PC-3 (cell line): Measurements from ENCODE around the gene SPOUT1. TPM values are rescaled to one million over a fixed set of nuclear protein-coding genes. Genes with fewer than 3 reads are reported as not detected.
"Not testable (repeated sequence)": the region's sequence is repeated elsewhere in the genome, so short reads cannot be mapped to it uniquely, and the experiment has no call there.

Experiments used
- ATAC-seq: fragments of 200-7000 bp; cut with Tn5 transposase; 2 replicates; pipeline ENCODE4 v1.9.1; 2020; ENCODE audit warnings: mild to moderate bottlenecking, moderate library complexity
- BruUV-seq: library from RNA; stranded (reverse); fragments of 400-500 nt; replicated peaks from 2 replicates; lab custom pipeline; 2021; lab: Mats Ljungman, UMichigan
- CTCF ChIA-PET: fragments of 300-600 bp; sonication (Branson Sonifier 250); formaldehyde crosslinking; loops from one replicate; lab custom pipeline; 2022; ENCODE audit warnings: antibody characterized with exemption; lab: Charles Lee
- POLR2A ChIA-PET: fragments of 300-600 bp; sonication (Branson Sonifier 250); formaldehyde crosslinking; loops from one replicate; lab custom pipeline; 2022; ENCODE audit warnings: antibody characterized with exemption; ENCODE audit not compliant: unreplicated experiment; lab: Charles Lee
- DNase-seq: peaks from one replicate; pipeline ENCODE4 v3.0.0-alpha.2; 2015
- H2AFZ ChIP-seq: fragments of 300-600 bp; sonication (generic); 2 replicates; pipeline ENCODE4 v1.6.0; 2016; ENCODE audit warnings: antibody characterized with exemption, low read length
- H3F3A ChIP-seq: fragments of 300-600 bp; sonication (generic); one replicate; pipeline ENCODE4 v1.6.0; 2017; ENCODE audit warnings: antibody characterized with exemption, low read length, control low read depth, mild to moderate bottlenecking; ENCODE audit not compliant: unreplicated experiment
- H3K27ac ChIP-seq: fragments of 300-600 bp; sonication (generic); 2 replicates; pipeline ENCODE4 v1.5.1; 2016; ENCODE audit warnings: mild to moderate bottlenecking, low read length
- H3K27me3 ChIP-seq: fragments of 300-600 bp; sonication (generic); 2 replicates; pipeline ENCODE4 v1.6.1; 2016; ENCODE audit warnings: low read length, mixed read lengths
- H3K36me3 ChIP-seq: fragments of 300-600 bp; sonication (generic); 2 replicates; pipeline ENCODE4 v1.6.1; 2016; ENCODE audit warnings: low read depth, mixed run types, low read length, mixed read lengths
- H3K4me1 ChIP-seq: fragments of 300-600 bp; sonication (generic); 2 replicates; pipeline ENCODE4 v1.5.1; 2016; ENCODE audit warnings: low read length; ENCODE audit not compliant: insufficient read depth
- H3K4me2 ChIP-seq: fragments of 300-600 bp; sonication (generic); 2 replicates; pipeline ENCODE4 v1.6.0; 2016; ENCODE audit warnings: low read length
- H3K4me3 ChIP-seq: fragments of 300-600 bp; sonication (generic); 2 replicates; pipeline ENCODE4 v1.5.1; 2016; ENCODE audit warnings: mild to moderate bottlenecking, low read length, mixed read lengths
- H3K79me2 ChIP-seq: fragments of 300-600 bp; sonication (generic); 2 replicates; pipeline ENCODE4 v1.6.1; 2017; ENCODE audit warnings: low read length, mixed read lengths
- H3K9ac ChIP-seq: fragments of 300-600 bp; sonication (generic); 2 replicates; pipeline ENCODE4 v1.6.0; 2016; ENCODE audit warnings: mild to moderate bottlenecking, low read length
- H3K9me2 ChIP-seq: fragments of 300-600 bp; sonication (generic); replicated peaks from 2 replicates; pipeline ENCODE4 v1.6.1; 2016; ENCODE audit warnings: mixed run types, low read length, mixed read lengths
- H3K9me3 ChIP-seq: fragments of 300-600 bp; sonication (generic); 2 replicates; pipeline ENCODE4 v1.6.1; 2016; ENCODE audit warnings: low read length, mixed read lengths
- H4K20me1 ChIP-seq: fragments of 300-600 bp; sonication (generic); 2 replicates; pipeline ENCODE4 v1.6.1; 2016; ENCODE audit warnings: low read length, mixed read lengths
- EZH2 ChIP-seq: fragments of 300-600 bp; sonication (generic); IDR thresholded peaks from one replicate; pipeline ENCODE4 v1.6.1; 2017; ENCODE audit warnings: antibody characterized with exemption, mild to moderate bottlenecking, low read length; ENCODE audit not compliant: unreplicated experiment
- EZH2phosphoT487 ChIP-seq: fragments of 300-600 bp; sonication (generic); IDR thresholded peaks from 2 replicates; pipeline ENCODE4 v1.6.1; 2018; ENCODE audit warnings: mild to moderate bottlenecking, antibody characterized with exemption, low read length, borderline replicate concordance
- intact Hi-C: fragments of 100-400 bp; cut with micrococcal nuclease; formaldehyde crosslinking; loops from 2 replicates; pipeline ENCODE4 v1.9.0; 2023
- total RNA-seq: library from RNA; depleted of rRNA; stranded (reverse); fragments of >200 nt; gene quantifications from 2 replicates; pipeline ENCODE4 v1.2.3, GENCODE V29; 2014
- TF ChIP-seq, protein P1 (sequence below): fragments of 300-600 bp; sonication (generic); conservative IDR thresholded peaks from 2 replicates; pipeline ENCODE4 v1.5.1; 2017; ENCODE audit warnings: antibody characterized with exemption, low read depth, mild to moderate bottlenecking, low read length

SPOUT1 gene
- total RNA-seq, 1 experiment from 2014 or later: 27.2 TPM

DNA sequence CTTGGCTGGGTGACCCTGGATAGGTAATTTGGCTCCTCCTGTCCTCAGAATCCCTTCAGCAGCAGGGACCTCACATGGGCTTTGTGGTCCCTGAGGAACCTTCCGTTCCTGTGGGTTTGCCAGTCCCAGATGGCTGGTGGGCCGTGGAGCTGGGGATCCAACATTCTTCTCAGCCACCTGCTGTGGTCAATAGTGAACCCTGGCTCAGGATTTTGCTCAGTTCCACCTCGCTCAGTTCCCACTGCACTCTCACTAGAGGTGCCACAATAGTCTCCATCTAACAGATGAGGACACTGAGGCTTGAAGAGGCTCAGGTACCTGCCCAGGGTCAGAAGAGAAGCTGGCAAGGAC, 17.1 kb upstream of the SPOUT1 start:
- Histone ChIP-seq H3K9ac (no peak overlapping the region), H3K27ac (no peak overlapping the region), H4K20me1 (no peaks in the 10 kb centered on the region), H3K4me2 (no peak overlapping the region), H3K9me3 (no peaks in the 10 kb centered on the region), H3K9me2 (no peaks in the 10 kb centered on the region), H3K4me1 (no peaks in the 10 kb centered on the region), H3K4me3 (no peak overlapping the region), H2AFZ (no peak overlapping the region), H3K79me2 (no peaks in the 10 kb centered on the region), H3K27me3 (no peaks in the 10 kb centered on the region), H3F3A (no peaks in the 10 kb centered on the region), H3K36me3 (no peaks in the 10 kb centered on the region)
- intact Hi-C loops: no loop called here
- TF ChIP-seq EZH2: no peak
- TF ChIP-seq, protein P1, sequence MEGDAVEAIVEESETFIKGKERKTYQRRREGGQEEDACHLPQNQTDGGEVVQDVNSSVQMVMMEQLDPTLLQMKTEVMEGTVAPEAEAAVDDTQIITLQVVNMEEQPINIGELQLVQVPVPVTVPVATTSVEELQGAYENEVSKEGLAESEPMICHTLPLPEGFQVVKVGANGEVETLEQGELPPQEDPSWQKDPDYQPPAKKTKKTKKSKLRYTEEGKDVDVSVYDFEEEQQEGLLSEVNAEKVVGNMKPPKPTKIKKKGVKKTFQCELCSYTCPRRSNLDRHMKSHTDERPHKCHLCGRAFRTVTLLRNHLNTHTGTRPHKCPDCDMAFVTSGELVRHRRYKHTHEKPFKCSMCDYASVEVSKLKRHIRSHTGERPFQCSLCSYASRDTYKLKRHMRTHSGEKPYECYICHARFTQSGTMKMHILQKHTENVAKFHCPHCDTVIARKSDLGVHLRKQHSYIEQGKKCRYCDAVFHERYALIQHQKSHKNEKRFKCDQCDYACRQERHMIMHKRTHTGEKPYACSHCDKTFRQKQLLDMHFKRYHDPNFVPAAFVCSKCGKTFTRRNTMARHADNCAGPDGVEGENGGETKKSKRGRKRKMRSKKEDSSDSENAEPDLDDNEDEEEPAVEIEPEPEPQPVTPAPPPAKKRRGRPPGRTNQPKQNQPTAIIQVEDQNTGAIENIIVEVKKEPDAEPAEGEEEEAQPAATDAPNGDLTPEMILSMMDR: no peak
- no peak for TF ChIP-seq EZH2phosphoT487
- BruUV-seq: no TSS peak
- CTCF ChIA-PET: no interaction called here
- POLR2A ChIA-PET: no interaction called here
- ATAC-seq (no peak), DNase-seq (no peak)

DNA sequence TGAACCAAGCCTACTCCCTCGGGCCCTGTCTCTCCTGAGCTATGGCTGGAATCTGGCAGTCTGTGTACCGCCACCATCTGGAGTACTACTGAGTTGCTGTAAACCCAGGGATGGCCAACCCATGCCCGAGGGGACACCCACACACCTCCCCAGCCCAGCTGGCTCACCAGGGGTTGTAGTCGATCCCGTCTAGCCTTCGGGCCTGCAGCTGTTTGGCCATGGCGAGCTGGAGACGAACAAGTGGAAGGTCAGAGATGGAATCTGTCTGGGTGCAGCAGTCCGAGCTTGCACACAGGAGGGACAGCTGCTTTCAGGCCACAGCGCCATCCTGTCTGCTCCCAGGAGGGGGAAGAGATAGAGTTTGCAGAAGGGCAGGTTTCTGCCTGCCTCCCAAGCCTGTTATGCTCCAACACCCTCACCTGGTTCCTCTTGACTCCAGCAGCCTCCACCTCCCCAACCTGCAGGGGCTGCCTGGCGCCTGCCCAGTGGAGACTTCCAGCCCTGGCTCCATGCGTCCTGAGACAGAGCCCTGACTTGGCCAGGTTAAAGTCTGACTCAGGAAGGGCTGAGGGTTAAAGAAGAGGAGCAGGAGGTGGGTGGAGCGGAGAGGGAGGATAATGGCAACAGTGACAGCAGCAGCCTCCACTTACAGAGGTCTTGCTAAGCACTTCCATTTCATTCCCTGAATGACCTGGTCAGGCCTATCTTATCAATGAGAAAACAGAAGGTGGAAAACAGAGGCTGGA, 15.8 kb upstream of the SPOUT1 start:
- no peak for TF ChIP-seq EZH2phosphoT487
- TF ChIP-seq, protein P1: no peak
- TF ChIP-seq EZH2: no peak
- ChIA-PET CTCF (interaction anchor here (0.5 kb wide), 1 partner anchor 10 kb away, joined by 3 read pairs; no protein-coding TSS in a partner anchor), POLR2A (no interaction called here)
- Histone ChIP-seq H3K36me3 (no peaks in the 10 kb centered on the region), H3K4me3 (no peak overlapping the region), H3F3A (no peaks in the 10 kb centered on the region), H3K9me2 (no peaks in the 10 kb centered on the region), H2AFZ (no peak overlapping the region), H3K9ac (no peak overlapping the region), H4K20me1 (no peaks in the 10 kb centered on the region), H3K4me2 (no peak overlapping the region), H3K4me1 (no peaks in the 10 kb centered on the region), H3K27me3 (no peaks in the 10 kb centered on the region), H3K79me2 (no peaks in the 10 kb centered on the region), H3K27ac (0 out of 2 replicates have a peak overlapping the region, but pooled peaks have one; percentile 3), H3K9me3 (no peaks in the 10 kb centered on the region)
- ATAC-seq (no peak), DNase-seq (no peak)
- BruUV-seq: no TSS peak
- intact Hi-C loops: no loop called here

DNA sequence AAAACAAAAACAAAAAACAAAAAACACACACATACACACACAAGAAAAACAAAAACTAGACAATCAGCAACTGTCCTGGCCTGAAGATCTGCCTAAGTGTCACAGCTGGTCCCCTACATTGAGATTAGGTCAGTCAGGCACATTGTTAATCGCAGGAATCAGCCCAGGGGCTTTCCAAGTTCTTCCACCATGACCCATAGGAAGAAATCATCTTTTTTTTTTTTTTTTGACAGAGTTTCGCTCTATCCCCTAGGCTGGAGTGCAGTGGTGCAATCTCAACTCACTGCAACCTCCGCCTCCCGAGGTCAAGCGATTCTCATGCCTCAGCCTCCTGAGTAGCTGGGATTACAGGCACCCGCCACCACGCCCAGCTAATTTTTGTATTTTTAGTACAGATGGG, 13.6 kb upstream of the SPOUT1 start:
- H3F3A ChIP-seq, intact Hi-C loops, H3K27me3 ChIP-seq, H4K20me1 ChIP-seq, DNase-seq, H3K4me3 ChIP-seq, H2AFZ ChIP-seq, H3K4me2 ChIP-seq, H3K9me2 ChIP-seq, BruUV-seq, H3K9me3 ChIP-seq, H3K9ac ChIP-seq, CTCF ChIA-PET, H3K79me2 ChIP-seq, ATAC-seq, H3K36me3 ChIP-seq, POLR2A ChIA-PET, H3K4me1 ChIP-seq, H3K27ac ChIP-seq: not testable (repeated sequence)
